ENCODE data around the gene TMEM232. TPM values are rescaled to one million over a fixed set of nuclear protein-coding genes. Genes with fewer than 3 reads are reported as not detected.
"Not testable (repeated sequence)": the region's sequence is repeated elsewhere in the genome, so short reads cannot be mapped to it uniquely, and the experiment has no call there.

TMEM232 gene
- total RNA-seq, 1 donor from 2014 or later: 2.3 TPM

DNA sequence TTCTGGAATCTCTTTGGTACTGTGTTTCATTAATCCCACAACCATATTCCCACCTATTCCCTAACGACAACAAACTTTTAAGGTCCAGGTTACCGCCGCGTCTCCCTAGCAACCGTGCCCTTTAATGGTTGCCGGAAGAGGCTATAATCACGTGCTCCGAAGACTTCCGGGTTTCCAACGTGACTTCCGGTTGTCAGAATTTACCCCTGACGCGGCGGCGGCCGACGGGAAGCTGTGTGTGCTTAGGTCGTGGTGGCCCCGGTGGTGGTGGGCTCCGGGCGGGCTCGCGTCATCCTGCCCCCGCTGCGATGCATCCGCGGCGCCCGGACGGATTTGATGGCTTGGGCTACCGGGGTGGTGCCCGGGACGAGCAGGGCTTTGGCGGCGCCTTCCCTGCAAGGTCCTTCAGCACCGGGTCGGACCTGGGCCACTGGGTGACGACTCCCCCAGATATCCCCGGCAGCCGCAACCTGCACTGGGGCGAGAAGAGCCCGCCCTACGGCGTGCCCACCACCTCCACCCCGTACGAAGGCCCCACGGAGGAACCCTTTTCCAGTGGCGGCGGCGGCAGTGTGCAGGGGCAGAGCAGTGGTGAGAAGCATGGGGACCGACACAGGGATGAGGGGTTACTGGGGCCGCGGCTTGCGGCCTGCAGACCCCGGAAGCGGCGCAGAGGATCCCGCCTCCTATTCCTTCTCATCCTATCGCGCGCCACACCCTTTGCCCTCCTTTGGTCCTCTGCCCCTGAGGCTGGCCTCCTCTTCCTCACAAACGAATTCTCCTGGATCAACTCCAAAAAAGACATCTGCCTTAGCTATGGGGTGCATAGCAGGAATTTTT is 12.6 kb upstream of the TMEM232 start, which contains the start of gene SLC25A46:
Gene SLC25A46, plus strand, starts transcription at position 196 of the 840 bp plus-strand sequence. Its CDS starts 113 bp downstream, at position 309.
- no peaks in the 10 kb centered on the region for H3K9me3 Mint-ChIP-seq (ENCODE audit: low read depth)

DNA sequence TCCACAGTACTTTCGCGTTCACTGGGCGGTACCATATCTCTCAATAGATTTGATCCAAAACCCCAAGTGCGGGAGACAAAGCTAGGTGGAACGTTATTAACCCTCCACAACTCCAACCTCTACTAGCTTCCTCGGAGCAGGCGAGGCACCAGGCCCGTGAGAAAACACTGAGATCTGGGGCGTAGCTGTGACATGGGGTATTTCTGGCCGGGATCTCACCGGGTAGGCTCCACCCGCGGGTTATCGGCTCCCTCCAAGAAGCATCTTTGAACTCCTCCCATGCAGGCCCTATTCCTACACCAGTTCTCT is 12.0 kb upstream of the TMEM232 start:
- H3K27me3 Mint-ChIP-seq (ENCODE audit: low read depth): peaks cover 3% of the 10 kb centered on the region

More for the DNA sequence above, 12.6 kb upstream of the TMEM232 start, which contains the start of gene SLC25A46:
- Mint-ChIP-seq H3K27me3 (ENCODE audit: low read depth) (peaks cover 3% of the 10 kb centered on the region), H3K4me3 (ENCODE audit: unreplicated experiment) (peak within 1 kb of the TSS; percentile 89), H3K4me1 (ENCODE audit: low read depth) (peaks cover 33% of the 10 kb centered on the region), H3K27ac (ENCODE audit: unreplicated experiment) (peak within 1 kb of the TSS; percentile 95), H3K36me3 (ENCODE audit: low read depth) (peaks cover 1% of the 10 kb centered on the region)
- peak; percentile 91 for DNase-seq (ENCODE audit: low spot score)
- TF ChIP-seq, protein P1, sequence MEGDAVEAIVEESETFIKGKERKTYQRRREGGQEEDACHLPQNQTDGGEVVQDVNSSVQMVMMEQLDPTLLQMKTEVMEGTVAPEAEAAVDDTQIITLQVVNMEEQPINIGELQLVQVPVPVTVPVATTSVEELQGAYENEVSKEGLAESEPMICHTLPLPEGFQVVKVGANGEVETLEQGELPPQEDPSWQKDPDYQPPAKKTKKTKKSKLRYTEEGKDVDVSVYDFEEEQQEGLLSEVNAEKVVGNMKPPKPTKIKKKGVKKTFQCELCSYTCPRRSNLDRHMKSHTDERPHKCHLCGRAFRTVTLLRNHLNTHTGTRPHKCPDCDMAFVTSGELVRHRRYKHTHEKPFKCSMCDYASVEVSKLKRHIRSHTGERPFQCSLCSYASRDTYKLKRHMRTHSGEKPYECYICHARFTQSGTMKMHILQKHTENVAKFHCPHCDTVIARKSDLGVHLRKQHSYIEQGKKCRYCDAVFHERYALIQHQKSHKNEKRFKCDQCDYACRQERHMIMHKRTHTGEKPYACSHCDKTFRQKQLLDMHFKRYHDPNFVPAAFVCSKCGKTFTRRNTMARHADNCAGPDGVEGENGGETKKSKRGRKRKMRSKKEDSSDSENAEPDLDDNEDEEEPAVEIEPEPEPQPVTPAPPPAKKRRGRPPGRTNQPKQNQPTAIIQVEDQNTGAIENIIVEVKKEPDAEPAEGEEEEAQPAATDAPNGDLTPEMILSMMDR (IDR thresholded peaks at IDR 0.05): no peak

GRCh38 chr5:110736753-110737152 is 10.3 kb upstream of the TMEM232 start:
- Mint-ChIP-seq H3K27ac (ENCODE audit: unreplicated experiment) (no peak overlapping the region), H3K4me1 (ENCODE audit: low read depth) (peaks cover 29% of the 10 kb centered on the region), H3K4me3 (ENCODE audit: unreplicated experiment) (no peak overlapping the region), H3K36me3 (ENCODE audit: low read depth) (no peaks in the 10 kb centered on the region), H3K9me3 (ENCODE audit: low read depth) (no peaks in the 10 kb centered on the region), H3K27me3 (ENCODE audit: low read depth) (peaks cover 3% of the 10 kb centered on the region)
- no peak for DNase-seq (ENCODE audit: low spot score)
- TF ChIP-seq, protein P1 (IDR thresholded peaks at IDR 0.05): no peak

More for the DNA sequence above, 12.0 kb upstream of the TMEM232 start:
- Mint-ChIP-seq H3K36me3 (ENCODE audit: low read depth) (no peaks in the 10 kb centered on the region), H3K9me3 (ENCODE audit: low read depth) (no peaks in the 10 kb centered on the region), H3K4me3 (ENCODE audit: unreplicated experiment) (peak overlapping the region; percentile 89), H3K27ac (ENCODE audit: unreplicated experiment) (peak overlapping the region; percentile 95), H3K4me1 (ENCODE audit: low read depth) (peaks cover 33% of the 10 kb centered on the region)
- TF ChIP-seq, protein P1 (IDR thresholded peaks at IDR 0.05): no peak
- DNase-seq (ENCODE audit: low spot score): peak; percentile 53

DNA sequence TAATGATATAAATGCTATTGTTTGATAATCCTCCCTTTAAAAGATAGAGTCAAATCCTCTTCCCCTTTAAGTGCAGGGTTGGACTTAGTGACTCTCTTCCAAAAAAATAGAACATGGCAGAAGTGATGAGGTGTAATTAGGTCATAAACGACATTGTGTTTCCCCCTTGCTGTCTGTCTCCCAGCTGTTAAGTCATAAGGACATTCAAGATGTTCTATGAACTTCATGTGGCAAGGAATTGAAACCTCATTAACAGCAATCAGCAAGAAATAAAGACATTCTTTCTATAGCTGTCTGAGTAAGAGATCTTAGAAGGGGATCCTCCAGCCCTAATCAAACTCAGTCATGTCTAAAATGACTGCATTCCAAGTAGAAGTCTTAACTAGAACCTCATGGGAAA is 9.1 kb upstream of the TMEM232 start:
- no peak overlapping the region for H3K27ac Mint-ChIP-seq (ENCODE audit: unreplicated experiment)
- no peak for DNase-seq (ENCODE audit: low spot score)
- no peaks in the 10 kb centered on the region for H3K36me3 Mint-ChIP-seq (ENCODE audit: low read depth)
- peaks cover 19% of the 10 kb centered on the region for H3K4me1 Mint-ChIP-seq (ENCODE audit: low read depth)
- H3K27me3 Mint-ChIP-seq (ENCODE audit: low read depth): peaks cover 3% of the 10 kb centered on the region
- TF ChIP-seq, protein P1 (IDR thresholded peaks at IDR 0.05): no peak
- no peaks in the 10 kb centered on the region for H3K9me3 Mint-ChIP-seq (ENCODE audit: low read depth)
- no peak overlapping the region for H3K4me3 Mint-ChIP-seq (ENCODE audit: unreplicated experiment)

DNA sequence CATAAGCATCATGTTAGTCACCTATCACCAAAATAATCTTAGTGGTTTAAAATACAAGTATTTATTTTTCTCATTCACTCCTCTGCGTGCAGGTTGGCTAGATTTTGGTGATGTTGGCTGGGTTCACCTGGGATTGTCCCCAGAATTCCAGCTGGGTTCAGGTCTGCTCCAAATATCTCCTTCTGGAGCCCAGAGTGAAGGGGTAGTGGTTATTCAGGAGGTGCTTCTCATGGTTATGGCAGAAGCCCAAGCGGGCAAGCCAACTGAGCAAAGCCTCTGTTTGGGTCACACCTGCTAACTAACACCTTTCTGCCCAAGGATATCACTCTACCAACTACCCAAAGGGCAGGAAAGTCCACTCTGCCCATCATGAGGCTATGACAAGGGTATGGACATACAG is 7.6 kb upstream of the TMEM232 start:
- Mint-ChIP-seq H3K27me3 (ENCODE audit: low read depth) (peaks cover 3% of the 10 kb centered on the region), H3K4me3 (ENCODE audit: unreplicated experiment) (no peak overlapping the region), H3K27ac (ENCODE audit: unreplicated experiment) (no peak overlapping the region), H3K36me3 (ENCODE audit: low read depth) (no peaks in the 10 kb centered on the region), H3K4me1 (ENCODE audit: low read depth) (peaks cover 7% of the 10 kb centered on the region), H3K9me3 (ENCODE audit: low read depth) (no peaks in the 10 kb centered on the region)
- TF ChIP-seq, protein P1 (IDR thresholded peaks at IDR 0.05): no peak
- no peak for DNase-seq (ENCODE audit: low spot score)

GRCh38 chr5:110731499-110731898 is 5.0 kb upstream of the TMEM232 start:
- H3K4me1 Mint-ChIP-seq (ENCODE audit: low read depth); H3K4me3 Mint-ChIP-seq (ENCODE audit: unreplicated experiment); H3K36me3 Mint-ChIP-seq (ENCODE audit: low read depth); H3K27me3 Mint-ChIP-seq (ENCODE audit: low read depth); H3K9me3 Mint-ChIP-seq (ENCODE audit: low read depth); H3K27ac Mint-ChIP-seq (ENCODE audit: unreplicated experiment): not testable (repeated sequence)
- peak; percentile 58 for DNase-seq (ENCODE audit: low spot score)

Data from chondrocyte (in vitro differentiated cells).